HUES6 (cell line): ENCODE results near the gene DOC2B.

Experiments
- H3K27ac ChIP-seq: 2 replicates; pipeline ENCODE4 v1.7.0; 2013; ENCODE audit warnings: low read depth, mild to moderate bottlenecking, low read length, inconsistent platforms
- H3K27me3 ChIP-seq: 2 replicates; pipeline ENCODE4 v1.6.1; 2013; ENCODE audit warnings: low read length; ENCODE audit not compliant: control insufficient read depth, insufficient read depth
- H3K36me3 ChIP-seq: 2 replicates; pipeline ENCODE4 v1.6.1; 2013; ENCODE audit warnings: low read length; ENCODE audit not compliant: control insufficient read depth, insufficient read depth
- H3K4me1 ChIP-seq: 2 replicates; pipeline ENCODE4 v1.6.1; 2013; ENCODE audit warnings: low read length; ENCODE audit not compliant: control insufficient read depth, insufficient read depth
- H3K4me3 ChIP-seq: 2 replicates; pipeline ENCODE4 v1.5.1; 2013; ENCODE audit warnings: low read depth, low read length
- H3K9ac ChIP-seq: one replicate; pipeline ENCODE4 v1.6.1; 2013; ENCODE audit warnings: mild to moderate bottlenecking, low read length
- H3K9me3 ChIP-seq: 2 replicates; pipeline ENCODE4 v1.6.1; 2013; ENCODE audit warnings: low read depth, low read length; ENCODE audit not compliant: control insufficient read depth, insufficient read depth

The DOC2B gene

GRCh38 chr17:157901-158300, 23.5 kb downstream of the DOC2B start:
- H3K27ac ChIP-seq, result no peak overlapping the region
- H3K9ac ChIP-seq, result no peak overlapping the region
- no peaks in the 10 kb centered on the region for H3K4me1 ChIP-seq
- H3K27me3 ChIP-seq, result no peaks in the 10 kb centered on the region
- H3K9me3 ChIP-seq, result no peaks in the 10 kb centered on the region
- no peaks in the 10 kb centered on the region for H3K36me3 ChIP-seq
- no peak overlapping the region for H3K4me3 ChIP-seq

- Histone ChIP-seq H3K27ac (no peak overlapping the region), H3K9me3 (no peaks in the 10 kb centered on the region), H3K36me3 (no peaks in the 10 kb centered on the region), H3K9ac (no peak overlapping the region), H3K27me3 (no peaks in the 10 kb centered on the region), H3K4me1 (no peaks in the 10 kb centered on the region), H3K4me3 (no peak overlapping the region)
Measured at GRCh38 chr17:156946-157345, 24.5 kb downstream of the DOC2B start.

- Histone ChIP-seq H3K36me3 (no peaks in the 10 kb centered on the region), H3K27ac (no peak overlapping the region), H3K27me3 (no peaks in the 10 kb centered on the region), H3K9me3 (no peaks in the 10 kb centered on the region), H3K4me1 (no peaks in the 10 kb centered on the region), H3K4me3 (no peak overlapping the region), H3K9ac (no peak overlapping the region)
Measured at GRCh38 chr17:156094-156621, 25.3 kb downstream of the DOC2B start.

- no peaks in the 10 kb centered on the region for H3K27me3 ChIP-seq
- no peak overlapping the region for H3K27ac ChIP-seq
- no peaks in the 10 kb centered on the region for H3K36me3 ChIP-seq
- H3K9ac ChIP-seq, result no peak overlapping the region
- no peaks in the 10 kb centered on the region for H3K9me3 ChIP-seq
- no peak overlapping the region for H3K4me3 ChIP-seq
- no peaks in the 10 kb centered on the region for H3K4me1 ChIP-seq
Measured at GRCh38 chr17:155576-155975, 25.9 kb downstream of the DOC2B start.

- Histone ChIP-seq H3K9ac (no peak overlapping the region), H3K27me3 (no peaks in the 10 kb centered on the region), H3K36me3 (no peaks in the 10 kb centered on the region)
Measured at GRCh38 chr17:153851-154250, 27.6 kb downstream of the DOC2B start.

GRCh38 chr17:152860-153420, 28.5 kb downstream of the DOC2B start:
- no peak overlapping the region for H3K9ac ChIP-seq
- no peak overlapping the region for H3K27ac ChIP-seq
- H3K9me3 ChIP-seq, result no peaks in the 10 kb centered on the region
- H3K36me3 ChIP-seq, result no peaks in the 10 kb centered on the region
- no peak overlapping the region for H3K4me3 ChIP-seq
- no peaks in the 10 kb centered on the region for H3K27me3 ChIP-seq
- H3K4me1 ChIP-seq, result no peaks in the 10 kb centered on the region

More at GRCh38 chr17:153851-154250, 27.6 kb downstream of the DOC2B start:
- H3K9me3 ChIP-seq, result no peaks in the 10 kb centered on the region
- H3K4me1 ChIP-seq, result no peaks in the 10 kb centered on the region
- no peak overlapping the region for H3K27ac ChIP-seq
- no peak overlapping the region for H3K4me3 ChIP-seq

- H3K36me3 ChIP-seq, result no peaks in the 10 kb centered on the region
- H3K9me3 ChIP-seq, result no peaks in the 10 kb centered on the region
- H3K4me1 ChIP-seq, result no peaks in the 10 kb centered on the region
- no peaks in the 10 kb centered on the region for H3K27me3 ChIP-seq
- no peak overlapping the region for H3K4me3 ChIP-seq
- no peak overlapping the region for H3K9ac ChIP-seq
- no peak overlapping the region for H3K27ac ChIP-seq
Measured at GRCh38 chr17:151886-152859, 29.3 kb downstream of the DOC2B start.

GRCh38 chr17:151004-151403, 30.4 kb downstream of the DOC2B start:
- H3K4me3 ChIP-seq, result no peak overlapping the region
- H3K9ac ChIP-seq, result no peak overlapping the region
- no peaks in the 10 kb centered on the region for H3K36me3 ChIP-seq
- H3K9me3 ChIP-seq, result no peaks in the 10 kb centered on the region
- H3K4me1 ChIP-seq, result no peaks in the 10 kb centered on the region
- H3K27ac ChIP-seq, result no peak overlapping the region
- no peaks in the 10 kb centered on the region for H3K27me3 ChIP-seq

- Histone ChIP-seq H3K9ac (no peak overlapping the region), H3K4me1 (no peaks in the 10 kb centered on the region), H3K4me3 (no peak overlapping the region), H3K27me3 (no peaks in the 10 kb centered on the region), H3K9me3 (no peaks in the 10 kb centered on the region), H3K36me3 (no peaks in the 10 kb centered on the region), H3K27ac (no peak overlapping the region)
Measured at GRCh38 chr17:149897-150584, 31.4 kb downstream of the DOC2B start.

- no peak overlapping the region for H3K9ac ChIP-seq
- H3K36me3 ChIP-seq, result no peaks in the 10 kb centered on the region
- H3K27ac ChIP-seq, result no peak overlapping the region
- no peak overlapping the region for H3K4me3 ChIP-seq
- H3K27me3 ChIP-seq, result no peaks in the 10 kb centered on the region
- no peaks in the 10 kb centered on the region for H3K4me1 ChIP-seq
- H3K9me3 ChIP-seq, result no peaks in the 10 kb centered on the region
Measured at GRCh38 chr17:149231-149630, 32.2 kb downstream of the DOC2B start.

GRCh38 chr17:148757-149156, 32.7 kb downstream of the DOC2B start:
- H3K27me3 ChIP-seq, result no peaks in the 10 kb centered on the region

More at GRCh38 chr17:148757-149156, 32.7 kb downstream of the DOC2B start:
- H3K27ac ChIP-seq, result no peak overlapping the region
- H3K4me3 ChIP-seq, result no peak overlapping the region
- H3K4me1 ChIP-seq, result no peaks in the 10 kb centered on the region
- H3K36me3 ChIP-seq, result no peaks in the 10 kb centered on the region
- no peaks in the 10 kb centered on the region for H3K9me3 ChIP-seq
- no peak overlapping the region for H3K9ac ChIP-seq
